Osteocyte (in vitro differentiated cells): Measurements from ENCODE around the gene TLE2. TPM values are rescaled to one million over a fixed set of nuclear protein-coding genes. Genes with fewer than 3 reads are reported as not detected.

Experiments
- DNase-seq: peaks from one replicate; pipeline ENCODE4 v3.0.0; 2021; ENCODE audit warnings: mixed read lengths; ENCODE audit not compliant: unreplicated experiment; ENCODE audit errors: extremely low spot score
- H3K27ac Mint-ChIP-seq: one replicate; pipeline ENCODE4 v1.8.0; 2021; ENCODE audit warnings: mild to moderate bottlenecking, mixed read lengths; ENCODE audit not compliant: unreplicated experiment
- H3K27me3 Mint-ChIP-seq: one replicate; pipeline ENCODE4 v1.8.0; 2021; ENCODE audit warnings: mixed read lengths; ENCODE audit not compliant: unreplicated experiment
- H3K36me3 Mint-ChIP-seq: one replicate; pipeline ENCODE4 v1.8.0; 2021; ENCODE audit warnings: mixed read lengths; ENCODE audit not compliant: unreplicated experiment
- H3K4me1 Mint-ChIP-seq: one replicate; pipeline ENCODE4 v1.8.0; 2021; ENCODE audit warnings: mixed read lengths; ENCODE audit not compliant: unreplicated experiment
- H3K4me3 Mint-ChIP-seq: one replicate; pipeline ENCODE4 v1.8.0; 2021; ENCODE audit warnings: mild to moderate bottlenecking, moderate library complexity, mixed read lengths; ENCODE audit not compliant: unreplicated experiment
- H3K9me3 Mint-ChIP-seq: one replicate; pipeline ENCODE4 v1.8.0; 2021; ENCODE audit warnings: mixed read lengths; ENCODE audit not compliant: unreplicated experiment
- long read RNA-seq: library from polyadenylated mRNA; unstranded; transcript quantifications from one replicate; pipeline ENCODE4 v2.0.0, GENCODE V29; 2021
- total RNA-seq: library from RNA; stranded (reverse); gene quantifications from 2 replicates; pipeline ENCODE4 v1.2.1, GENCODE V29; 2021
- TF ChIP-seq, protein P1 (sequence below): fragments of 200-600 bp; sonication (generic); IDR thresholded peaks from 2 replicates; pipeline ENCODE4 v1.5.0; 2021; ENCODE audit warnings: antibody characterized with exemption, mild to moderate bottlenecking, moderate library complexity

The TLE2 gene
- 13.2 and 14.9 TPM in 2 replicates for total RNA-seq
- long read RNA-seq, partial matches to known transcripts: 0 of 1 reads
- long read RNA-seq, other reads (novel, unspliced or antisense): 1 of 1 reads

DNA sequence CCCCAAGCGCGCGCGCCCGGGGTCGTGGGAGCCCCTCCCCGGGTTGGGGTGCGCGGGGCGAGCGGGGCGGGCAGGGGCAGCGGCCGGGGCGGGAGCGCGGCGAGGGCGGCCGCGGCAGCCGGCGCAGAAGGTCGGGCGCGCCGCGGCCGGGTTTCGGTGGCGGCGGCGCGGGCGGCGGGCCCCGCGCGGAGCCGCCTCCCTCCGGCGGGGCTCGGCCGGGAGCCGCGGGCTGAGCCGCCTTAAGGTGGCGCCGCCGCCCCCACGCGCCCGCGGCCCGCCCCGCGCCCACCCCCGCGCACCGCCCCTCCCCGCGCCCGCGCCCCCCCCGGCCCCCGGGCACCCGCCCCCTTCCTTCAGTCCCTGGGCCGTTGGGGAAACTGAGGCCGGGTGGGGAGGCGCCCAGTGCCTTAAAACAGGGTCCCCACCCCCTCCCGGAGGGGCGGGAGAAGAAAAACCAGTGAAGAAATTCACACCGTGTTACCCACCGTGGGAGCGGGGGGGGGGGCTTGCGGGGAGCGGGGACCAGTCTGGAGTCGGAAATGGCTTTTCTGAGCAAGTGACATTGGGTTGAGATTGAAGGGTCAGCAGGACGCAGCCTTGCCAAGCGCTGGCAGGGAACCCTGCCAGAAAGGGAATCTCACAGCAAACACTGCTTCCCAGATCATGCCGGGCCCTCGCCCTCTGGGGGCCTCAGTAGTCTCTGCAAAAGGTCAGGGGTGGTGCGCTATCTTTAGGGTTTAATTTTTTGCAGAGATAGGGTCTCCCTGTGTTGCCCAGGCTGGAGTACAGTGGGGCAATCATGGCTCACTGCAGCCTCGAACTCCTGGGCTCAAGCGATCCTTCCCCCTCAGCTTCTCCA, at the start of gene TLE2:
Gene TLE2 (minus strand): TSS at position 216 of the 859 bp plus-strand sequence. CDS start 376 bp downstream, outside the sequence.
- DNase-seq: no peak
- Mint-ChIP-seq H3K9me3 (no peaks in the 10 kb centered on the region), H3K27me3 (peaks cover 53% of the 10 kb centered on the region), H3K4me1 (peaks cover 9% of the 10 kb centered on the region), H3K4me3 (peak within 1 kb of the TSS; percentile 70), H3K27ac (no peak within 1 kb of the TSS), H3K36me3 (peaks cover 2% of the 10 kb centered on the region)
- TF ChIP-seq, protein P1, sequence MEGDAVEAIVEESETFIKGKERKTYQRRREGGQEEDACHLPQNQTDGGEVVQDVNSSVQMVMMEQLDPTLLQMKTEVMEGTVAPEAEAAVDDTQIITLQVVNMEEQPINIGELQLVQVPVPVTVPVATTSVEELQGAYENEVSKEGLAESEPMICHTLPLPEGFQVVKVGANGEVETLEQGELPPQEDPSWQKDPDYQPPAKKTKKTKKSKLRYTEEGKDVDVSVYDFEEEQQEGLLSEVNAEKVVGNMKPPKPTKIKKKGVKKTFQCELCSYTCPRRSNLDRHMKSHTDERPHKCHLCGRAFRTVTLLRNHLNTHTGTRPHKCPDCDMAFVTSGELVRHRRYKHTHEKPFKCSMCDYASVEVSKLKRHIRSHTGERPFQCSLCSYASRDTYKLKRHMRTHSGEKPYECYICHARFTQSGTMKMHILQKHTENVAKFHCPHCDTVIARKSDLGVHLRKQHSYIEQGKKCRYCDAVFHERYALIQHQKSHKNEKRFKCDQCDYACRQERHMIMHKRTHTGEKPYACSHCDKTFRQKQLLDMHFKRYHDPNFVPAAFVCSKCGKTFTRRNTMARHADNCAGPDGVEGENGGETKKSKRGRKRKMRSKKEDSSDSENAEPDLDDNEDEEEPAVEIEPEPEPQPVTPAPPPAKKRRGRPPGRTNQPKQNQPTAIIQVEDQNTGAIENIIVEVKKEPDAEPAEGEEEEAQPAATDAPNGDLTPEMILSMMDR: no peak

DNA sequence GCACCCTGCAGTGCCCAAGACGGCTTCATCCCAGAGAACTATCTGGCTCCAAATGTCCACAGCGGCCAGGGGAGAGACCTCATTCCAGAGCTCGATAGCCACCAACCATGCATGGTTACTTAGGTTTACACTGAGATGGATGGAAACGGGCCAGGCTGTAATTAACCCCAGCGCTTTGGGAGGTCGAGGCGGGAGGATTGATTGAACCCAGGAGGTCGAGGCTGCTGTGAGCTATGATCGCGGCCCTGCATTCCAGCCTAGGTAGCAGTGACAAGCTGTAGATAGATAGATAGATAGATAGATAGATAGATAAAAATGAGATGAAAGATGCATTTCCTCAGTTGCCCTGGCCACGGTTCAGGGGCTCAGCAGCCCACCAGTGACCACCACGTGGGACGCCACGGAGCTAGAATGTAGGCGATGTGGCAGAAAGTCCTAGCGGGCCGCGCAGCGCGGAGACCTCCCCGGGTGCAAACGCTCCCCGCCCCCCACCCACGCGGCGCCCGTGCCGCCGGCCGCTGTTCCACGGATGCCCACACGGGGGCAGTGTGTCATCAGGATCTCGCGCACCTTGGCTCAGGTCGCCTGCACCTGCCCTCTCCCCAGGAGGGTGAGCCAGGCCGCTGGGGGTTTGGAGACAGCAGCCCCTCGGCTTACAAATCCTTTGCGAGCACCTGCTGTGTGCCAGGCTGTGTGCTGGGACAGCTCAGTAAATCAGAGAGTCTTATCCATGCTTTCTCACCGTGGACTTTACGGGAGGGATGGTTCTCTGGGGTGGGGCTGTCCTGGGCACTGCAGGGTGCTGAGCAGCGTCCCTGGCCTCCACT, 46.7 kb upstream of the TLE2 start:
- no peak overlapping the region for H3K27ac Mint-ChIP-seq
- TF ChIP-seq, protein P1: peak; percentile 87
- no peaks in the 10 kb centered on the region for H3K36me3 Mint-ChIP-seq
- no peak for DNase-seq
- peaks cover 34% of the 10 kb centered on the region for H3K4me1 Mint-ChIP-seq
- H3K9me3 Mint-ChIP-seq: no peaks in the 10 kb centered on the region
- no peaks in the 10 kb centered on the region for H3K27me3 Mint-ChIP-seq
- no peak overlapping the region for H3K4me3 Mint-ChIP-seq

DNA sequence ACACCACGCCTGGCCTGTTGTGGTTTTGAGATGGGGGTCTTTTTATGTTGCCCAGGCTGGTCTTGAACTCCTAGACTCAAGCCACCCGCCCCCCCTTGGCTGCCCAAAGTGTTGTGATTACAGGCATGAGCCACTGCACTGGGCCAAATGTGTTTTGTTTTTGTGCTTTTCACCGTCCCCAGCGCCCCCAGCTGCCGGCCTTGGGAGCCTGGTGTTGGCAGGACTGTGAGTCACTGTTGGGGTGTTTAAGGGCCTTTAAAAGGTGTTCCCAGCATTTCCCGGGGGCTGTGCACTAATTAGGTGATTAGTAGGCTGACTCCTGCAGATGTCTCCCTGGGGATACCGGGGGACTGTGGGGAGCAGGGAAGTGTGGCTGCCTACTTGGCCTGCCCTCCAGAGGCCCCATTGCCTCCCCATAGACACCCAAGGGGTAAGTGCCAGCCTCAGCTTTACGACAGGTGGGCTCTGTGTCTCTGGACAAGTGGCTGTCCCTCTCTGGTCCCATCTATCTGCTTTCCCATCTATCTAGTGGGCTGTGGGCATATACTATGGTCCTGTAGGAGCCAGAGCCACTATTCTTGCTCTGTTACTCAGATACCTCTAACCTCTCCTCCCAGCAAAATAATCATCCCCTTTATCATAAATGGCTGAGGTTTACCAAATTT, 45.0 kb upstream of the TLE2 start:
- no peak for DNase-seq
- Mint-ChIP-seq H3K4me1 (peaks cover 22% of the 10 kb centered on the region), H3K4me3 (no peak overlapping the region), H3K27ac (no peak overlapping the region), H3K36me3 (no peaks in the 10 kb centered on the region), H3K27me3 (no peaks in the 10 kb centered on the region), H3K9me3 (no peaks in the 10 kb centered on the region)
- TF ChIP-seq, protein P1: no peak

DNA sequence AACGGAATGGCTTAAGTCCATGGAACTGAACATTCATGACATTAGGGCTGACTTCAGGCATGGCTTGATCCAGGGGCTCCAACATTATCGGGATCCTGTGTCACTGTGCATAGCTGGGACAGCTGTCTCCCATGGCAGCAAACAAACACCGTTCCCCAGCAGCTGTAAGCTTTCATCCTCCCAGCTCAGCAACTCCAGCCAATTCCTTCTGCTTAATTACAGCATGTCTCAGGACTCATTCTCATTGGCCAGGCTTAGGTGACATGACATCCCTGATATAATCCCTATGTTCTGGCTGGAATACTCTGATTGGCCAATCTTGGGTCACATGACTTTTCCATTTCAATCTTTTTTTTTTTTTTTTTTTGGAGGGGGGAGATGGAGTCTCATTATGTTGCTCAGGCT, 44.1 kb upstream of the TLE2 start:
- TF ChIP-seq, protein P1: no peak
- DNase-seq: no peak

More for the DNA sequence above, 44.1 kb upstream of the TLE2 start:
- H3K27me3 Mint-ChIP-seq: no peaks in the 10 kb centered on the region
- H3K4me1 Mint-ChIP-seq: peaks cover 22% of the 10 kb centered on the region
- no peaks in the 10 kb centered on the region for H3K9me3 Mint-ChIP-seq
- no peak overlapping the region for H3K4me3 Mint-ChIP-seq
- H3K36me3 Mint-ChIP-seq: no peaks in the 10 kb centered on the region
- H3K27ac Mint-ChIP-seq: no peak overlapping the region
